ENCODE results near the gene SAPCD1.

DNA sequence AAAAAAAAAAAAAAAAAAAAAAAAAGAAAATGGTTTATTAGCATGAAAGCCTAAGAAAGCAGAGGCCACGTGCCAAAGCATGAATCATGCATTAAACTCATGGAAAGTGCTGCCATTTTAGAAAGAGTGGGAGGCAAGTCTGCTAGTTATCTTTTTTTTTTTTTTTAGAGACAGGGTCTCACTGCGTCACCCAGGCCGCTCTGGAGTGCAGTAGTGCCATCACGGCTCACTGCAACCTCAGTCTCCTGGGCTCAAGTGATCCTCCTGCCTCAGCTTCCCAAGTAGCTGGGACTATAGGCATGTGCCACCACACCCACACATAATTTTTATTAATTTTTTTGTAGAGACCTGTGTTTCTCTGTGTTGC, 9.5 kb downstream of the SAPCD1 start:
- TF ChIP-seq TEAD1 (CRISPR knock-in tag; IDR thresholded peaks at IDR 0.05) (no peak), TEAD4 (CRISPR knock-in tag; IDR thresholded peaks at IDR 0.05) (no peak), ZNF232 (CRISPR knock-in tag; IDR thresholded peaks at IDR 0.05) (no peak), NFYB (CRISPR knock-in tag; conservative IDR thresholded peaks at IDR 0.05; ENCODE audit: low read depth) (no peak)
- TF ChIP-seq, protein P1, sequence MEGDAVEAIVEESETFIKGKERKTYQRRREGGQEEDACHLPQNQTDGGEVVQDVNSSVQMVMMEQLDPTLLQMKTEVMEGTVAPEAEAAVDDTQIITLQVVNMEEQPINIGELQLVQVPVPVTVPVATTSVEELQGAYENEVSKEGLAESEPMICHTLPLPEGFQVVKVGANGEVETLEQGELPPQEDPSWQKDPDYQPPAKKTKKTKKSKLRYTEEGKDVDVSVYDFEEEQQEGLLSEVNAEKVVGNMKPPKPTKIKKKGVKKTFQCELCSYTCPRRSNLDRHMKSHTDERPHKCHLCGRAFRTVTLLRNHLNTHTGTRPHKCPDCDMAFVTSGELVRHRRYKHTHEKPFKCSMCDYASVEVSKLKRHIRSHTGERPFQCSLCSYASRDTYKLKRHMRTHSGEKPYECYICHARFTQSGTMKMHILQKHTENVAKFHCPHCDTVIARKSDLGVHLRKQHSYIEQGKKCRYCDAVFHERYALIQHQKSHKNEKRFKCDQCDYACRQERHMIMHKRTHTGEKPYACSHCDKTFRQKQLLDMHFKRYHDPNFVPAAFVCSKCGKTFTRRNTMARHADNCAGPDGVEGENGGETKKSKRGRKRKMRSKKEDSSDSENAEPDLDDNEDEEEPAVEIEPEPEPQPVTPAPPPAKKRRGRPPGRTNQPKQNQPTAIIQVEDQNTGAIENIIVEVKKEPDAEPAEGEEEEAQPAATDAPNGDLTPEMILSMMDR (IDR thresholded peaks at IDR 0.05) = no peak
- TF ChIP-seq, protein P2, sequence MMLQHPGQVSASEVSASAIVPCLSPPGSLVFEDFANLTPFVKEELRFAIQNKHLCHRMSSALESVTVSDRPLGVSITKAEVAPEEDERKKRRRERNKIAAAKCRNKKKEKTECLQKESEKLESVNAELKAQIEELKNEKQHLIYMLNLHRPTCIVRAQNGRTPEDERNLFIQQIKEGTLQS (CRISPR knock-in tag; conservative IDR thresholded peaks at IDR 0.05) = no peak
